ENCODE data around the gene GPC4.

The GPC4 gene

GRCh38 chrX:133419911-133420310 is 4.6 kb upstream of the GPC4 start:
- Mint-ChIP-seq H3K27me3 (ENCODE audit: low read depth) (peaks cover 32% of the 10 kb centered on the region), H3K36me3 (ENCODE audit: low read depth) (no peaks in the 10 kb centered on the region), H3K4me1 (ENCODE audit: low read depth) (no peaks in the 10 kb centered on the region), H3K27ac (no peak overlapping the region), H3K4me3 (no peak overlapping the region), H3K9me3 (no peaks in the 10 kb centered on the region)
- no peak for DNase-seq (ENCODE audit: low spot score)

DNA sequence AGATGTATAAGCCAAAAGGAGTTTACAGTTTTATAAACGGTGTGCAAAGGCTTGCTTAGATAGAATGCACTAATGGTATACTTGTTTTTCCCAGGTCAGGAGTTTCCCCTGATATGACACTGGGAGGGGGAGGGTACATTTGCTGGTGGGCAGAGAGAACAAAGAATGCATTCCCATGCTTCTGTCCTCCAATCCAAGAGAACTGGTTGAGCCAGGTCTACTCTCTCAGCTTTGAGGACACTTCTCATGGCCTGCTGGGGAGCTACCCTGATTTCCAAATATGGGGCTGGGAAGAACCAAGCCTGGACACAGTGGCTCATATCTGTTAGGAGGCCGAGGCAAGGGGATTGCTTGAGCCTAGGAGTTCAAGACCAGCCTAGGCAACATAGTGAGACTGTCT is 3.3 kb upstream of the GPC4 start:
- Mint-ChIP-seq H3K4me1 (ENCODE audit: low read depth) (no peaks in the 10 kb centered on the region), H3K27ac (no peak overlapping the region), H3K36me3 (ENCODE audit: low read depth) (no peaks in the 10 kb centered on the region), H3K9me3 (no peaks in the 10 kb centered on the region), H3K4me3 (no peak overlapping the region), H3K27me3 (ENCODE audit: low read depth) (peaks cover 42% of the 10 kb centered on the region)
- DNase-seq (ENCODE audit: low spot score): no peak

DNA sequence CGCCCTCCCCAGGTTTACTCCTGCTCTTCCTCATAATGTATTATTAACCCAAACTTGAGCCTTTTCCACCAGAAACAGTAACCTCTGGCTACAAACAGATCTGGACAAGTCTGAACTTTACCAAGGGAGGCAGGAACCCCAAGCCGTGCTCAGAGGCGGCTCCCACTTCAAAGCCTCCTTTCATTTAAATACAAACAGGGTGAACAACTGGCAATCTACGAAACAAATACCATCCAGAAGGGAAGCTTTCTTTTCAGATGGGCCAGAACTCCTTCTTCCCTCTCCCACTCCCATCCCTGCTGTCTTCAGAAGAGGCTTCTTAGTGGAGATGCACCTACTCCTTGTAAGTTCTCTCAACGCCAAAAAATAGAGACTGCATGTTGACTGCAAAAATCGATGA is 2.1 kb upstream of the GPC4 start:
- H3K4me3 Mint-ChIP-seq: no peak overlapping the region

GRCh38 chrX:133414406-133415275 is 648 bp downstream of the GPC4 start:
- H3K27me3 Mint-ChIP-seq (ENCODE audit: low read depth): peaks cover 47% of the 10 kb centered on the region
- H3K4me1 Mint-ChIP-seq (ENCODE audit: low read depth): no peaks in the 10 kb centered on the region
- no peaks in the 10 kb centered on the region for H3K9me3 Mint-ChIP-seq
- no peak overlapping the region for H3K27ac Mint-ChIP-seq
- DNase-seq (ENCODE audit: low spot score): no peak
- H3K4me3 Mint-ChIP-seq: peak overlapping the region; percentile 43
- H3K36me3 Mint-ChIP-seq (ENCODE audit: low read depth): no peaks in the 10 kb centered on the region

More for the DNA sequence above, 2.1 kb upstream of the GPC4 start:
- Mint-ChIP-seq H3K4me1 (ENCODE audit: low read depth) (no peaks in the 10 kb centered on the region), H3K27ac (no peak overlapping the region), H3K9me3 (no peaks in the 10 kb centered on the region), H3K36me3 (ENCODE audit: low read depth) (no peaks in the 10 kb centered on the region), H3K27me3 (ENCODE audit: low read depth) (peaks cover 49% of the 10 kb centered on the region)
- no peak for DNase-seq (ENCODE audit: low spot score)

GRCh38 chrX:133413218-133413925 is 1.9 kb downstream of the GPC4 start:
- no peak for DNase-seq (ENCODE audit: low spot score)
- H3K27me3 Mint-ChIP-seq (ENCODE audit: low read depth): peaks cover 44% of the 10 kb centered on the region
- H3K36me3 Mint-ChIP-seq (ENCODE audit: low read depth): no peaks in the 10 kb centered on the region
- H3K9me3 Mint-ChIP-seq: no peaks in the 10 kb centered on the region
- no peak overlapping the region for H3K4me3 Mint-ChIP-seq
- no peak overlapping the region for H3K27ac Mint-ChIP-seq
- H3K4me1 Mint-ChIP-seq (ENCODE audit: low read depth): no peaks in the 10 kb centered on the region

- Mint-ChIP-seq H3K27ac (no peak overlapping the region), H3K27me3 (ENCODE audit: low read depth) (peaks cover 37% of the 10 kb centered on the region), H3K9me3 (no peaks in the 10 kb centered on the region), H3K36me3 (ENCODE audit: low read depth) (no peaks in the 10 kb centered on the region), H3K4me1 (ENCODE audit: low read depth) (no peaks in the 10 kb centered on the region), H3K4me3 (no peak overlapping the region)
- no peak for DNase-seq (ENCODE audit: low spot score)
Measured at GRCh38 chrX:133412665-133413064, 2.6 kb downstream of the GPC4 start.

DNA sequence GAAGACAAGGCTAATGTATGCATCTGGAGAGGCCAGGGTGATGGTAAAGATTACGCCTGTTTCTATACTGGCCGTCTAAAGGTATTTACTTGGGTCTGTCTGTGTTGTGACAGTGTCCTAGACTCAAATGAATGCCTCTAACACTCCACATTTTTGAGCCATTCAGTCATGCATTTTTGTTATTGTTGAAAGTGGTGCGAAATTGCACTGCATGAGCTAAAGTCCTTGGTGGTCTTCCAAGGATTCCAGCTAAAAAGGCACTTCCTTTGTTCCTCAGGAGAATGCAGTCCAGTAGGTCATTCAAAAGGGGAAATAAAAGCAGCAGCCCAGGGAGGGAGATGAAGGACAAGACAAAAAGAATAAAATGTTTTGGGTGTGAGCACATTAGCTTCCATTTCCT is 3.0 kb downstream of the GPC4 start:
- no peak for DNase-seq (ENCODE audit: low spot score)
- Mint-ChIP-seq H3K27me3 (ENCODE audit: low read depth) (peaks cover 34% of the 10 kb centered on the region), H3K4me3 (no peak overlapping the region), H3K4me1 (ENCODE audit: low read depth) (no peaks in the 10 kb centered on the region), H3K9me3 (no peaks in the 10 kb centered on the region), H3K36me3 (ENCODE audit: low read depth) (no peaks in the 10 kb centered on the region), H3K27ac (no peak overlapping the region)

DNA sequence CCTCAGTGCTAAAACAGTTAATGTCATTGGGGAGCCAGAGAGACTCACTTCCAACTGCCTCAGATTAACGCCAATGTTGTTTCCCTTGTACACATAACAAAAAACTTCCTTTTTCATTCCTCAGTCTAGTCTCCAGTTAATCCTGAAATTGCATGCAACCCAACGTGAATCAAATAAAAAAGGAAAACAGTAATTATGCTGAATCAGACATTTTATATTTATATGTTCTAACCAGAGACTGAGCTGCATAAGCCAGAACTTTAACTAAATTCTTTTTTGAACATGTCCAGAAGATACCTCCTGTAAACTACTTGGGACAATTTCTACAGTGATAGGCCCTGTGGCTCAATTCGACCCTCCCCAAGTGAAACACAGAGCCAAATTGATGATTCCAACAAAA is 4.7 kb downstream of the GPC4 start:
- no peak for DNase-seq (ENCODE audit: low spot score)
- Mint-ChIP-seq H3K36me3 (ENCODE audit: low read depth) (no peaks in the 10 kb centered on the region), H3K9me3 (no peaks in the 10 kb centered on the region), H3K27ac (no peak overlapping the region), H3K4me1 (ENCODE audit: low read depth) (no peaks in the 10 kb centered on the region), H3K27me3 (ENCODE audit: low read depth) (peaks cover 25% of the 10 kb centered on the region), H3K4me3 (no peak overlapping the region)

GRCh38 chrX:133405498-133406185 is 9.6 kb downstream of the GPC4 start:
- Mint-ChIP-seq H3K4me3 (no peak overlapping the region), H3K27me3 (ENCODE audit: low read depth) (peaks cover 4% of the 10 kb centered on the region), H3K36me3 (ENCODE audit: low read depth) (no peaks in the 10 kb centered on the region), H3K4me1 (ENCODE audit: low read depth) (peaks cover 3% of the 10 kb centered on the region), H3K27ac (no peak overlapping the region), H3K9me3 (no peaks in the 10 kb centered on the region)
- no peak for DNase-seq (ENCODE audit: low spot score)

GRCh38 chrX:133403984-133404383 is 11.3 kb downstream of the GPC4 start:
- no peak overlapping the region for H3K27ac Mint-ChIP-seq
- H3K4me3 Mint-ChIP-seq: no peak overlapping the region
- H3K9me3 Mint-ChIP-seq: no peaks in the 10 kb centered on the region
- peaks cover 4% of the 10 kb centered on the region for H3K27me3 Mint-ChIP-seq (ENCODE audit: low read depth)
- peaks cover 3% of the 10 kb centered on the region for H3K4me1 Mint-ChIP-seq (ENCODE audit: low read depth)
- no peak for DNase-seq (ENCODE audit: low spot score)
- no peaks in the 10 kb centered on the region for H3K36me3 Mint-ChIP-seq (ENCODE audit: low read depth)

DNA sequence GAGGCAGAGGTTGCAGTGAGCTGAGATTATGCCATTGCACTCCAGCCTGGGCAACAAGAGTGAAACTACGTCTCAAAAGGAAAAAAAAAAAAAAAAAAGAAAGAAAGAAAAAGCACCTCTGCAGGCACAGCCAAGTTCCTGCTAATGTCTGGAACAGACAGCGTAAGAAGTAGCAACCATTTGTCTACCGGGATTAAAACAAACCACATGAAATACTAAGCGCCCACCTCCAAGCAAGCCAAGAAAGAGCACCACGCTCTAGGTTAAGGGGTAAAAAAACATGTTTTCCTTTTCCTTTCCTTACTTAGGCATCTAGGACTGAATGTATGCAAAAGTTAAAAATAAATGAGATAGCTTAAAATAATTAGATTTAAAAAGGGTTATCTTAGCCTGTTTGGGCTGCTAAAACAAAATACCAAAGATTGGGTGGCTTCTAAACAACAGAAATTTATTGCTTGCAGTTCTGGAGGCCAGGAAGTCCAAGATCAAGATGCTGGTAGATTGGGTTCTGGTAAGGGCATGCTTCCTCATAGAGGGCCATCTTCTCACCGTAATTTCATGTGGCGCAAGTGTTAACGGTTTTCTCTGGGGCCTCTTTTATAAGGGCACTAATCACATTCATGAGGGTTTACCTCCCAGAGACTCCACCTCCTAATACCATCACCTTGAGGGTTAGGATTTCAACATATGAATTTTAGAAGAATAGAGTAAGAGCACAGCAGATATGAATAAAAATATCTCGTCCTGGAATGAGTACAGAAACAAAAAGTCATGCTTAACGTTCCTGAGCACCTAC is 12.3 kb downstream of the GPC4 start:
- Mint-ChIP-seq H3K9me3 (no peaks in the 10 kb centered on the region), H3K4me3 (no peak overlapping the region), H3K27me3 (ENCODE audit: low read depth) (peaks cover 4% of the 10 kb centered on the region), H3K4me1 (ENCODE audit: low read depth) (peaks cover 3% of the 10 kb centered on the region), H3K36me3 (ENCODE audit: low read depth) (no peaks in the 10 kb centered on the region), H3K27ac (no peak overlapping the region)
- no peak for DNase-seq (ENCODE audit: low spot score)

GRCh38 chrX:133402042-133402453 is 13.2 kb downstream of the GPC4 start:
- DNase-seq (ENCODE audit: low spot score): no peak
- no peaks in the 10 kb centered on the region for H3K36me3 Mint-ChIP-seq (ENCODE audit: low read depth)
- no peak overlapping the region for H3K27ac Mint-ChIP-seq
- peaks cover 3% of the 10 kb centered on the region for H3K4me1 Mint-ChIP-seq (ENCODE audit: low read depth)
- peaks cover 1% of the 10 kb centered on the region for H3K27me3 Mint-ChIP-seq (ENCODE audit: low read depth)
- H3K9me3 Mint-ChIP-seq: no peaks in the 10 kb centered on the region
- no peak overlapping the region for H3K4me3 Mint-ChIP-seq

GRCh38 chrX:133401536-133401935 is 13.8 kb downstream of the GPC4 start:
- peaks cover 3% of the 10 kb centered on the region for H3K4me1 Mint-ChIP-seq (ENCODE audit: low read depth)
- no peak overlapping the region for H3K27ac Mint-ChIP-seq
- H3K9me3 Mint-ChIP-seq: no peaks in the 10 kb centered on the region
- no peak for DNase-seq (ENCODE audit: low spot score)
- H3K36me3 Mint-ChIP-seq (ENCODE audit: low read depth): no peaks in the 10 kb centered on the region
- no peaks in the 10 kb centered on the region for H3K27me3 Mint-ChIP-seq (ENCODE audit: low read depth)
- H3K4me3 Mint-ChIP-seq: no peak overlapping the region
